ENCODE data around the gene NIPAL3.

The NIPAL3 gene

DNA sequence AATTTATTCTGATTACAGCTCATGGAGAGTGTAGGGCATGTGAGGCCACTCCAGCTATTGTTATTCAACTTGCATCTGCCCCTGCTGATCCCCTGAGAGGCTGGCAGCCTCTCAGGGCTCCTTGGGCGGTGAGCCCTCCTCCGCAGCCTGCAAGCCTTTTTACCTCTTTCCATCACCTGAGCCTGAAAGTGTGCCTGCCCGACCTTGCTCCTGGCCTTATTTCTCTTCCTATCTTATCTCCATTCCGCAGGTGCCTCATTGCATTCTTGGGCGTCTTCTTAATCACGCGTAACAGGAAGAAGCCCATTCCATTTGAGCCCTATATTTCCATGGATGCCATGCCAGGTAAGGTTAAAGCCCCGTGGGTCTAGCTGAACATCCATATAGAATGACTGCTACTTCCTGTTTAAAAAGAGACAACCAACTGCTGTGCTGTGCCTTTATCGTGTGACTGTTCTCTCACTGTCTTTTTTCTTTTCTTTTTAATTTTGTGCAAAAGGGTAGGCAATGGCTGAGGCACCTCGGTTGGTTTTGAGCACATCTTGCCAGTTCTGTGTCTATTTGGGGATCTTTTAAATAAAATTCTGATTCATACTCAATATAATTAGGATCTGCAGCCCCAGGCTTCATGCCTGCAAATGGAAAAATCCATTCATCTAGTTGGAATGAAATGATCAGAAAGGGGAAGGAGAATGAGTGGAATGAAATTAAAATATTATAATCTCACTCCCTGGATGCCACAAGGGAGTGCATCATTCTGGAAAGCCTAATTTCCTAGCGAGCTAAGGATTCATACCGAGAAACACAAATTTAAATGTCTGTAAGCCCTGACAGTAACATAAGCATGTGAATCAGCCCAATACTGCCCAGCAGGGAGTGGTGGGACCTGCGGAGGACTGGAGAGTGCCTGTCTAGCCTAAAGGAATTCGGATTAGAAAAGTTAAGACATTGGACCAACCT, 48.5 kb downstream of the NIPAL3 start:
- DNase-seq = no peak
- Mint-ChIP-seq H3K4me1 (peaks cover 21% of the 10 kb centered on the region), H3K4me3 (no peak overlapping the region), H3K27ac (peak overlapping the region; percentile 5), H3K9me3 (peaks cover 15% of the 10 kb centered on the region), H3K36me3 (peaks cover 82% of the 10 kb centered on the region), H3K27me3 (no peaks in the 10 kb centered on the region)
- CTCF ChIA-PET = interaction anchor here (0.5 to 1.2 kb wide), 3 partner anchors 19 to 107 kb away, joined by 3 to 4 read pairs (median 4); partner anchors contain the start of gene NIPAL3

DNA sequence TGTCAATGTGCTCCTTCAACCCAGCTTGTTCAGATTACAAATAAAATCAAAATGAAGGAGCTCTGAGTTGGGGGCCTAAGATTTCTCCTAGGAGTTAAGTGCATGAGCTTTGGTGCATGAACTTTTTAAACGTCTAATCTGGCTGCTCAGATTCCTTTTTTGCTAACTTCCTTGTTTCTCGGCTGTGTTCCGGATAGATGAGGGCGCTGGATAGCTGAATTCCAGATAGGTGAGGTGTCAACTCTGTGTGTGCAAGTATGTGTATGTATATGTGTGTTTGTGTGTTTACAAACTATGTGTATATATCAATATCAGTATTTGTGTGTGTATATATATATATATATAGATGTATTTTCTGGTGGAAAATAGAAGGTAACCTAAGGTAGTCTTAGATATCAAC, 49.5 kb downstream of the NIPAL3 start:
- DNase-seq = no peak
- peaks cover 15% of the 10 kb centered on the region for H3K9me3 Mint-ChIP-seq
- CTCF ChIA-PET = interaction anchor here (0.9 kb wide), 1 partner anchor 106 kb away, joined by 3 read pairs; no protein-coding TSS in a partner anchor
- H3K27me3 Mint-ChIP-seq = no peaks in the 10 kb centered on the region
- H3K4me1 Mint-ChIP-seq = peaks cover 21% of the 10 kb centered on the region
- H3K4me3 Mint-ChIP-seq = no peak overlapping the region
- no peak overlapping the region for H3K27ac Mint-ChIP-seq
- H3K36me3 Mint-ChIP-seq = peaks cover 81% of the 10 kb centered on the region

DNA sequence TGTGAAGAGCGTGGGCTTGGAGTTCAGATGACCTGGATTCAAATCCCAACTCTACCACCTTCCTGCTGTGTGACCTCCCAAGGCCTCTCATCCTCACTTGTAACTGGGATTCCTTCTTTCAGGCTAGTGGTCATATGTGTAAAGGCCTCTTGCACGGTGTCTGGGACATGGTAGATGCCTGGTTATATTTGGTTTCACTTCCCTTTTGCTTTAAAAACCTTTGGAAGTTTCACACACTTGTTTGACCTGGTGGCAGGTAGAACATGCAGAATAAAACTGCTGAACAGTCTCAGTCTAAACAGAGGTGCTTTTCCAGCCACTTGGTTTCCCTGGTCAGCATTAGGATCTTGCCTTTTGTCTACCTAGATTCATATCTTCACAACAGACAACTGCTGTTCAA, 50.0 kb downstream of the NIPAL3 start:
- Mint-ChIP-seq H3K27ac (peak overlapping the region; percentile 25), H3K4me3 (no peak overlapping the region), H3K9me3 (peaks cover 12% of the 10 kb centered on the region), H3K36me3 (peaks cover 80% of the 10 kb centered on the region), H3K4me1 (peaks cover 21% of the 10 kb centered on the region), H3K27me3 (no peaks in the 10 kb centered on the region)
- CTCF ChIA-PET = no interaction called here
- no peak for DNase-seq

DNA sequence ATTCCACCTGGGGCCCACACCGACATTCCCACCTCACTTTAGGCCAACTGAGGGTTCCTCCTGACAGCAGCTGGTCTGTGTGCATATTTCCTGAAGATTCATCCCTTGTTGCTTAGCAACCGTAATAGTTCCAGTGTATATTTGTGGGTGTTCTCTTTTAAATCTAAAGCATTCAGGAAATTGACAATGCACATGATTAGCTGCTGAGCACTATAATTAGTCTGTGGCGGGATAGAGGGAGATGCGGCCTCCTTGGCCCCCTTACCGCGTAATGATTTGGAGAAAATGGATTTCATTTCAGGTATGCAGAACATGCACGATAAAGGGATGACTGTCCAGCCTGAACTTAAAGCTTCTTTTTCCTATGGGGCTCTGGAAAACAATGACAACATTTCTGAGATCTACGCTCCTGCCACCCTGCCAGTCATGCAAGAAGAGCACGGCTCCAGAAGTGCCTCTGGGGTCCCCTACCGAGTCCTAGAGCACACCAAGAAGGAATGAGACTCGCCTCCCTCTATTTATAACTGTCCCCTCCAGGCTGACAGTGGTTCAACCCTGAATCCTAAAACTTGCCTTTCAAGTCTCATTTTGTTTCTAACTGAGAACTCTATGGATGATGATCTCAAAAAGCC, 53.2 kb downstream of the NIPAL3 start:
- DNase-seq = no peak
- H3K27ac Mint-ChIP-seq = no peak overlapping the region
- H3K27me3 Mint-ChIP-seq = no peaks in the 10 kb centered on the region
- CTCF ChIA-PET = no interaction called here
- peaks cover 19% of the 10 kb centered on the region for H3K4me1 Mint-ChIP-seq
- H3K36me3 Mint-ChIP-seq = peaks cover 68% of the 10 kb centered on the region
- no peaks in the 10 kb centered on the region for H3K9me3 Mint-ChIP-seq
- H3K4me3 Mint-ChIP-seq = no peak overlapping the region

DNA sequence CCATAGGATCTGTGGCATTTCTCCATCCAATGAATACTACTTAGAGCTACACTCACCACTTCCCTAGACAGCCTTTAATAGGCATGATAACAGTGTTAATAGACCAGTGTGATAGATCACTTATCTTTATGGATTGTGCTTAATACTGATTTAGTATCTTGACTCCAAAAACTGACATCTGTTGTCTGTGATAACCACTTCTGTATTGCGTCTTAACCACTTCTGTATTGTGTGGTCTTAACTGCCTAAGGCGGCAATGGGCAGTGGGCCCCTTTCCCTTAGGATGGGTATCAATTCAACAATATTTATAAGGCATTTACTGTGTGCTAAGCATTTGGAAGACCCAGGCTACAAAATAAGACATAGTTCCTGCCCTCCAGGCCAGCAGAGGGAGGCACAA, 55.0 kb downstream of the NIPAL3 start:
- Mint-ChIP-seq H3K9me3 (no peaks in the 10 kb centered on the region), H3K27me3 (no peaks in the 10 kb centered on the region), H3K4me1 (peaks cover 10% of the 10 kb centered on the region), H3K36me3 (peaks cover 54% of the 10 kb centered on the region), H3K4me3 (no peak overlapping the region), H3K27ac (no peak overlapping the region)
- CTCF ChIA-PET = no interaction called here
- DNase-seq = no peak

DNA sequence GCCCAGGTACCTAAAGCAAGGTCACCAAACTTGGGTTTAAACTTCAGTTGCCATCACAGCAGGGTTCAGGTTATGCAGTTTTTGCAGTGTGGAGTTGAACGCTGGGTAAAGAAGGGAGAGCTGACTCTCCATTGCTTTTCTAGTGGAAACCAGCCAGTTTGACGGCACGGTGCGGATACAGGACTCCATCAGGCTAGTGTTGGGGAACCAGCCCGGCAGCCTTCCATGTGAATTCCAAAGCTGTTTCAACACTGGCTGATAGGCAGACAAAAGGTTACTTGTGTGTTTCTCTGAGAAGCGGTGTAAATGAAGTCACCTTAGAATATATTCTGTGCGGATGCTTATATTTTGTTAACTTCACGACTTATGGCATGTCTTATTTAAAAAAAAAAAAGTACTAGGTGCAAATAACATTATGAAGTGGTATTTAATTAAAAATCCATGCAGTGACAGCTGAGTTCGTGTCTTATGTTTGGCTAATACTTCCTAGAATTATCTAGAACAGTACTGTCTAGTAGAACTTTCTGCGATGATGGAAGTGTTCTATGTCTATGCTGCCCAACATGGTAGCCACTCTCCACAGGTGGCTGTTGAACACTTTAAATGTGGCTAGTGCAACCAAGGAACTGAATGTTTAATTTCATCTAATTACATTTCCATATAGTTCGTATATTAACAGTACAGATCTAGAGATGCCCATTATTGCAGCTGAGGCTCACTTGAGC, 57.1 kb downstream of the NIPAL3 start:
- no peak overlapping the region for H3K27ac Mint-ChIP-seq
- CTCF ChIA-PET = no interaction called here
- peaks cover 44% of the 10 kb centered on the region for H3K36me3 Mint-ChIP-seq
- H3K27me3 Mint-ChIP-seq = no peaks in the 10 kb centered on the region
- DNase-seq = no peak
- H3K4me1 Mint-ChIP-seq = peaks cover 10% of the 10 kb centered on the region
- H3K9me3 Mint-ChIP-seq = no peaks in the 10 kb centered on the region
- no peak overlapping the region for H3K4me3 Mint-ChIP-seq

DNA sequence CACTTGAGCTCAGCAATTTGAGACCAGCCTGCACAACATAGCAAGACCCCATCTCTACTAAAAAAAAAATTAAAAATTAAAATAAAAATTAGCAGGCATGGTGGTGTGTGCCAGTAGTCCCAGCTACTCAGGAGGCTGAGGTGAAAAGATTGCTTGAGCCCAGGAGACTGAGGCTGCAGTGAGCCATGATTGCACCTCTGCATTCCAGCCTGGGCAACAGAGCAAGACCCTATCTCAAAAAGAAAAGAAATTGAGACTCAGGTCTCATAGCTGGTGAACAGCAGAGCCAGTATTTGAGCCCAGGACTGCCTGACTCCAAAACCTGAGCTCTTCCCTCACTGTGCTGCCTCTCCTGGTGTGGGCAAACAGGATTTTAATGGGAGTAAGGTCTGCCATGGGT, 58.6 kb downstream of the NIPAL3 start:
- no peak overlapping the region for H3K27ac Mint-ChIP-seq
- H3K4me1 Mint-ChIP-seq = peaks cover 11% of the 10 kb centered on the region
- no peaks in the 10 kb centered on the region for H3K27me3 Mint-ChIP-seq
- DNase-seq = no peak
- CTCF ChIA-PET = interaction anchor here (1.0 kb wide), 1 partner anchor 59 kb away, joined by 4 read pairs; the partner anchor contains the start of gene NIPAL3
- peaks cover 32% of the 10 kb centered on the region for H3K36me3 Mint-ChIP-seq
- no peak overlapping the region for H3K4me3 Mint-ChIP-seq
- H3K9me3 Mint-ChIP-seq = no peaks in the 10 kb centered on the region

DNA sequence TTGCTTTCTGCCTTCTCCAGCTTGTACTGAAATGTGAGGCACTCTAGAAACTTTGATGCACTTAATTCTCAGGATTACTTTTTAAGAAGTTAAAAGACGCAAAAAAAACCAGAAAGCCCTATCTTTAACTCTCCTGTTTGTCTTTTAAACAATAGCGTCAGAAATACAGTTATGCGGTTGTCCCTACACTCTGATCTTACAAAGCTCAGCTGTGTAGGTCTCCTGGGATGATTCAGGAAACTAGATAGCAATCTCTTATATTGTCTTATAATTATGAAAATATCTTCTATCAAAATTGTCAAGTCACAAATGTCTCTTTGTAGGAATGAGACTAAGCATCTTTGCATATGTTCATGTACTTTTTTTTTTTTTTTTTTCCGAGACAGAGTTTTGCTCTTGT, 60.1 kb downstream of the NIPAL3 start:
- CTCF ChIA-PET = interaction anchor here (0.9 kb wide), 1 partner anchor 52 kb away, joined by 3 read pairs; no protein-coding TSS in a partner anchor
- Mint-ChIP-seq H3K27ac (no peak overlapping the region), H3K27me3 (no peaks in the 10 kb centered on the region), H3K4me1 (peaks cover 24% of the 10 kb centered on the region), H3K9me3 (no peaks in the 10 kb centered on the region), H3K4me3 (no peak overlapping the region), H3K36me3 (peaks cover 28% of the 10 kb centered on the region)
- no peak for DNase-seq

DNA sequence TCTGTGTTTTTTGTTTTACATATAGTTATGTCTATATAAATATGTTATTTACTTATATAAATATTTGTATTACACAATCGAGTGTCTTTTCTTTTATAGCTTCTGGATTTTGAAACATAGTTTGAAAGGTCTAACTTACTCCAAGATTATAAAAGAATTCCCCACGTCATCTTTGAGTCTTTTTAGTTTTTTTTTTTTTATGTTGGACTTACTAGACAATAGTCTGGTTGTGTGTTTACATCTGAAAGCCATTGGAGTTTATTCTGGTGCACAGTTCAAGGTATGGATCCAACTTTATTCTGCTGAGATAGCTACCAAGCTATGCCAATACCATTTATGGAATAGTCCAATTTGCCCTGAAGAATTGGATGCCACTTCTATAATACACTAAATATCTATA, 61.0 kb downstream of the NIPAL3 start:
- Mint-ChIP-seq H3K4me1 (peaks cover 33% of the 10 kb centered on the region), H3K4me3 (no peak overlapping the region), H3K36me3 (peaks cover 24% of the 10 kb centered on the region), H3K27ac (no peak overlapping the region), H3K9me3 (no peaks in the 10 kb centered on the region), H3K27me3 (no peaks in the 10 kb centered on the region)
- DNase-seq = no peak
- CTCF ChIA-PET = interaction anchor here (0.9 to 1.4 kb wide), 2 partner anchors 17 to 51 kb away, joined by 3 read pairs; no protein-coding TSS in a partner anchor

DNA sequence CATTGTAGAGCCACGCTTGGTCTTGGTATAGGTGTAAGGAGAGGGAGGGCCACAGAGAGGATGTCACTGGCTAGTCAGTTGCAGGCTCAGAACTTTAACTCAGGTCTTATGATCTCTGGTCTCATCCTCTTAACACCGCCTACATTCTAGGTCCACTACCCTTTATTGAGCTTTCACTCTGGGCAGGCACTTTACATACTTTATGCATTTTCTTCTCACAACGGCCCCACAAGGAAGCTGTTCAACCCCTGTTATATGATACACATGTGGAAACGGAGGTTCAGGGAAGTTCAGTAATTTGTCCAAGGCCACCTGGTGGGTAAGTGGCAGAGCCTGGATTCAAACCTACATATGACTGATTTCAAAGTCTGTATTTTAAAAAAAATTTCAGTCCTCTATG, 61.7 kb downstream of the NIPAL3 start:
- no peak overlapping the region for H3K4me3 Mint-ChIP-seq
- peaks cover 1% of the 10 kb centered on the region for H3K9me3 Mint-ChIP-seq
- no peak overlapping the region for H3K27ac Mint-ChIP-seq
- no peak for DNase-seq
- H3K4me1 Mint-ChIP-seq = peaks cover 40% of the 10 kb centered on the region
- no peaks in the 10 kb centered on the region for H3K27me3 Mint-ChIP-seq
- CTCF ChIA-PET = interaction anchor here (0.7 to 1.4 kb wide), 2 partner anchors 10 to 18 kb away, joined by 3 to 4 read pairs; no protein-coding TSS in a partner anchor
- H3K36me3 Mint-ChIP-seq = peaks cover 28% of the 10 kb centered on the region

DNA sequence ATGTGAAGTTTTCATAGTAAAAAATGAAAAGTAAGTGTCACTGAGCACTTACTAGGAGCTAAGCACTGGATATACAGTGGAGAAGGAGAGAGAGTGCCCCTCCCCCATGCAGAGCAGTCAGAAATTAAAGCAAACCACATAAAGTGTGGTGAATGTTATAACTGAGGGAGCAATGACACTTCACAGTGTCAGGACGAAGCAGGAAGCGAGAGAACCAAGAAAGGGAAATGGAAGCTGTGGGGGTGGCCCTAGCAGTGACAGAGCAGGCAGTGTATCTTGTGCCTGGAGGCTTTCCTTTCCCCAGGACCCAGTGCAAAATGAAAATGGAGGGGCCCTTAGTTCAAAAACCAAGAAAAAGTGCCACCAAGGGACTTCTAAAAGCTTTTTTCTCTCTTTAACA, 65.5 kb downstream of the NIPAL3 start:
- CTCF ChIA-PET = interaction anchor here (0.6 to 4.7 kb wide), 7 partner anchors 20 to 1750 kb away, joined by 3 to 40 read pairs (median 4); partner anchors contain the start of genes NIPAL3 and RCAN3

DNA sequence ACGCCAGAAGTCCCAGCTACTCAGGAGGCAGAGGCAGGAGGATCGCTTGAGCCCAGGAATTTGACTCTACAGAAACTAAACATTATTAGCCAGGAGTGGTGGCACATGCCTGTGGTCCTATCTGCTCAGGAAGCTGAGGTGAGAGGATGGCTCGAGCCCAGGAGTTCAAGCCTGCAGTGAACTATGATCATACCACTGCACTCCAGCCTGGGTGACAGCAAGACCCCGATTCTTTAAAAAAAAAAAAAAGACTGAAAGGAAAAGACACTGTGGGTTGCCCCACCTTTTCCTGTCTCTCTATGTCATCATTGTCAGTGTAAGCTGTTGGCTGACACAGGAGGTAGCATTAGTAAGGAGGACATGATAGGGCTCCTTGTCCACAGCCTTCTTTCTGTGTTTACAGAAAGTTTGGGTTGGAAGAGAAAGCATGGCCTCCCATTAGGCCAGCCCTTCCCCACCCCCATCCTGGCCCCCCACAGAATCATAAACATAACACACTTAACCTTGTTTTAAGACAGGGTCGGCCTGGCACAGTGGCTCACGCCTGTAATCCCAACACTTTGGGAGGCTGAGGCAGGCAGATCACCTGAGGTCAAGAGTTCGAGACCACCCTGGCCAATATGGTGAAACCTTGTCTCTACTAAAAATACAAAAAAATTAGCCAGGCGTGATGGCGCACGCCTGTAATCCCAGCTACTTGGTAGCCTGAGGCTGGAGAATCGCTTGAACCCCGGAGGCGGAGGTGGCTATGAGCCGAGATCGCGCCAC, 66.4 kb downstream of the NIPAL3 start:
- CTCF ChIA-PET = interaction anchor here (0.8 to 4.7 kb wide), 6 partner anchors 18 to 283 kb away, joined by 3 to 40 read pairs (median 4); partner anchors contain the start of genes NIPAL3 and RCAN3
- peaks cover 5% of the 10 kb centered on the region for H3K9me3 Mint-ChIP-seq
- H3K27ac Mint-ChIP-seq = peak overlapping the region; percentile 98
- H3K4me3 Mint-ChIP-seq = peak overlapping the region; percentile 64
- peaks cover 77% of the 10 kb centered on the region for H3K4me1 Mint-ChIP-seq
- H3K27me3 Mint-ChIP-seq = no peaks in the 10 kb centered on the region
- DNase-seq = peak; percentile 64
- H3K36me3 Mint-ChIP-seq = peaks cover 35% of the 10 kb centered on the region

More for the DNA sequence above, 65.5 kb downstream of the NIPAL3 start:
- peak; percentile 82 for DNase-seq
- H3K27me3 Mint-ChIP-seq = no peaks in the 10 kb centered on the region
- peak overlapping the region; percentile 98 for H3K27ac Mint-ChIP-seq
- H3K4me3 Mint-ChIP-seq = peak overlapping the region; percentile 64
- peaks cover 36% of the 10 kb centered on the region for H3K36me3 Mint-ChIP-seq
- H3K9me3 Mint-ChIP-seq = peaks cover 5% of the 10 kb centered on the region
- peaks cover 70% of the 10 kb centered on the region for H3K4me1 Mint-ChIP-seq

DNA sequence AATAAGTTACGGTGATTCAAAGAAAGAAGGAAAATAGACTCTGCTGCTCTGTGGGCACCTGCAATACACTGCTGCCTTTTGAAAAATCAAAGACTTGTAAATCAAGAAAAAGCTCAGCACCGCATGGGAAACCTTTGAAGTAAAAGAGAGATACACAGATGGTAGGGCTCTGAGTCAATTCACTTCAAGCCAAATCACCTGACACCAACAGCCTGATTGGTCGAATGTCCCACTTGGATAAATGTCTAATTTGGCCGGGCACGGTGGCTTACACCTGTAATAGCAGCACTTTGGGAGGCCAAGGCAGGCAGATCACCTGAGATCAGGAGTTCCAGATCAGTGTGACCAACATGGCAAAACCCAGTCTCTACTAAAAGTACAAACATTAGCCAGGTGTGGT, 67.8 kb downstream of the NIPAL3 start:
- peak overlapping the region; percentile 98 for H3K27ac Mint-ChIP-seq
- CTCF ChIA-PET = interaction anchor here (0.8 to 4.7 kb wide), 6 partner anchors 8 to 103 kb away, joined by 3 to 40 read pairs (median 4); partner anchors contain the start of gene NIPAL3
- DNase-seq = peak; percentile 61
- peaks cover 35% of the 10 kb centered on the region for H3K36me3 Mint-ChIP-seq
- peaks cover 7% of the 10 kb centered on the region for H3K9me3 Mint-ChIP-seq
- H3K27me3 Mint-ChIP-seq = no peaks in the 10 kb centered on the region
- peaks cover 90% of the 10 kb centered on the region for H3K4me1 Mint-ChIP-seq
- peak overlapping the region; percentile 7 for H3K4me3 Mint-ChIP-seq
